ENCODE results near the gene ATP6V0D1.

Gene ATP6V0D1

DNA sequence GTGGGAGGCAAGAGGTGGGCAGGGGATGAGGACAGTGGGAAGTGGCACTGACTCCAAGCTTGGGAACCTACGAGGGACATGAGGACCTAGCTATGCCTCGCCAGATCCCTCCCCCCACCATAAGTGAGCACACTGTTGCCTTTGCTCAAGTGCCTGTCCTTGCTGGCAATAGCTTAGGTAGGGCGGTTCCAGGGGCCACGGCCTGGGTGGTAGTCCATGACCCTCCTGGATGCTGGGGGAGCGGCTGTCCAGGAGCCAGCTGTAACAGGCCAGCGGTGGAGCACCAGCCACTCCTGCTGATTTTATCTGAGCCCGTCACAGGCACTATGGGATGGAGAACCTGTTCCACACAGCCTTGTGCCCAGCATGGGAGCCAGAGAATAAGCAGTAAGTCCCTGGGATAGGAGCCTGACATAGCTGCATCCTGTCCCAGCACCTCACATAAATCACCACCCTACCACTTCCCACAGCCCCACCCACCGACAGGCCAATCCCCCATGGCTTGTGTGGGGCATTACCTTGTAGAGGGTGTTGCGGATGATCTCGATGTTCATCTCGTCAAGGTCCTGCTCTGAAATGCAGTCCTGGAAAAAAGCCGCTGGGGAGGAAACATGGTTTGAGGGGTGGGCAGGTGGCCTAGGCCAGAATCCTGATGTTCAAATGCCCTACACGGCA lies 38.2 kb downstream of the ATP6V0D1 start:
- DNase-seq: no peak

DNA sequence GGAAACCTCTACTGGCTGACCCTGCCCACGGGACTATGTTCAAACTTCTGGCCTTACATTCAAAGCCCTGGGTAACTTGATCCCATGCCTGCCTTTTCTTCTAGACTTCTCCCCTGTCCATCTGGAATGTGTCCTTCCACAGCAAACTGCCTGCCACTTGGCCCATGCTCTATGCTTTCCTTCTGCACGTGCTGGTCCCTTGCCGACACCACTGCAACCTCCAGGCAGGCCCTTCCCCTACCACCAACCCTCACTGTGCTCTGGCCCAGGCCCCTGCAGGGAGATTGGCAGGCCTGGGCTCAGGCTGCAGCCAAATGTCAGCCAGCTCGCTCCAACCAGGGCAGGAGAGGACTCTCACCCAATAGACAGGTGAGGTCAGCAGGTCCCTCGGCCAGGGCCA lies 39.0 kb downstream of the ATP6V0D1 start:
- DNase-seq: no peak

DNA sequence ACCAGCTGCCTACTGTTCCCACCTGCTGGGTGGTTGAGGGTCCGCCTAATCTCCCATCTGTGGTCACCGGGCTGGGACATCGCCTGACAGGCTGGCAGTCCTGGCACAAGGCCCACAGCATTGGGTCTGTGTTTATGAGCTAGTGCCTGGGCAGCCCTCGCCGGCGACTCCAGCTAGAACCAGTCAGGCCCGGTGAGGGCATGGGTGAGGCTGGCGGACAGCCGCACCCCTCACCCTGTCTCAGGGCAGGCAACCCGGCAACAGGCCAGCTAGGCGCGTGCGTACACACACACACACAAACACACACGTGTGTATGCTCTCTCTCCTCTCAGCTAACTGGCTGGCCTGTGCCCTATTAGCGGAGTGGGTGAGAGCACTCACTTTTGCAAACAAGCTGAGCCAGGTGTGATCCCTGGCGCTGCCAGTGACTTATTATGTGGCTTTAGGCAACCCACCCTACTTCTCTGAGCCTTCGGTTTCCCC lies 39.6 kb downstream of the ATP6V0D1 start:
- peak in 1 of 2 experiments; percentile 13 for DNase-seq

DNA sequence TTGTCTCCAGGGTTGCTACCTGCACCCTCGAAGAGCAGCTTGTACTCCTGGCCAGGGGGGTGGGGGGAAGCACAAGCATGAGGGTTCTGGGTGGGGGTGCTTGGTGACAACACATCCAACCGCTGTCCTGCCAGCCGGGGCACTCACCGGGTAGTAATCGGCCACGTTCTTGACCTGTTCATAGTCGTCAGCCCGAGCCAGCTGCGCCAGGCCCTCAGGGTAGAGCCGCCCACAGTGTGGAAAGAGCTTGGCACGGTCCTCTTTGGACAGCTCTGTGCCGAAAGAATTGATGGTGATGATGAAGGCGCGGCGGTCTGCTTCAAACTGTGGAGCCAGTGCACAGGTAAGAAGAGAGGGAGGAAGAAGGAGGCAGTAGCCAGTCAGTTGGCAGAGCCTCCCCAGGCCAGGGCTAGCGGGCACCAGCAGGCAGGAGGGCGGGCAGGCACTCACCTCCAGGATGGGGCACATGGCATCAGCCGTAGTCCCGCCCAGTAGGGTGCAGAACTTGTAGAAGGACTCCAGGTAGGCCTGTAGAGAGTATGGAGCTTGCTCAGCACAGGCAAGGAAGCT lies 42.0 kb downstream of the ATP6V0D1 start:
- no peak for DNase-seq

DNA sequence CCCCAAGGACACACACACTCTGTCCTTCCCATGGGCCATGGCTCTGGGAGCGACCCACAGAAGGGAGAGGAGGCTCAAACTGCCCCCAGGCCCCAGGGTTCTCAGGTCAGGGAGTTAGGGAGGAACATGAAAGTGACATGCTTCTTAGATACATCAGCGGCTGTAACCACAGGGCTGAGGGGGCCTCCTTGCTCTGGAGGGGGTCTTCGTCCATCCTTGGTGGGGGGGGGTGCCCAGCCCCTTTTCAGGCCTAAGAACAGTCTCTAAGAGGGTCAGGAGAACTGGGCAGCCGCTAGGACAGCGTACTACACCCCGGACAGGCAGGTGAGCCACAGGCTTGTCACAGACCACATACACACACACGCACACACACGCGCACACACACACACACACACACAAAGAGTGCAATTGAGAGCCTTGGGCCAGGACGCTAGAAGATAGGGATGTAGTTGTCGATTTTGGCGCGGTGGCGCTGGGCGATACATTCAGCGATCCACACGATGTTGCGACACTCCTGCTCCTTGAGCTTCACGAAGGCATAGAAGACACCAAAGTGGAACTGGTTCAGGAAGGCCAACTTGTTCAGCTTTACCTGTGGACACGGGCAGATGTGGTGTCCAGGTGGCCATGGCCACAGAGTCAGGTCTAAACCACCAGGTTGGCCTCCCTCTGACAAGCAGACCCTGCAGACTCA lies 42.7 kb downstream of the ATP6V0D1 start:
- no peak for DNase-seq

DNA sequence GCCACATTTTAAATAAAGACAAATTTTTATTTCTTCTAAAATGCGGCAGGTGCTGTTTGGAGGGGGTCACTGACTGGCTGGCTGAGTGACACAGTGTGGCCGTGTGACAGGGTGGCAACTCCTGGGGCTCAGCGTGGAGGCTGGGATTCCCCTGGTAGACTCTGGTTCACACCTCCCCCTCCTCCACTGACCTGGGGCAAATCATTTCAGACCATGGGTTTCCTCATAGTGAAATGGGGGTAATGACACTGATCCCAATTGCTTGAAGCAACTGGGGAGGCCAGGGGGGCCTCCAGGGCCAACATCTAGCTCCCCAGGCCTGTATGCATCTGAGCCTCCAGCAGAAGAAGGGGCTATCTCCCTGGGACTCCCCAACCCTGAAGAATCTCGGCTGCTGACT lies 43.4 kb downstream of the ATP6V0D1 start:
- DNase-seq: no peak

DNA sequence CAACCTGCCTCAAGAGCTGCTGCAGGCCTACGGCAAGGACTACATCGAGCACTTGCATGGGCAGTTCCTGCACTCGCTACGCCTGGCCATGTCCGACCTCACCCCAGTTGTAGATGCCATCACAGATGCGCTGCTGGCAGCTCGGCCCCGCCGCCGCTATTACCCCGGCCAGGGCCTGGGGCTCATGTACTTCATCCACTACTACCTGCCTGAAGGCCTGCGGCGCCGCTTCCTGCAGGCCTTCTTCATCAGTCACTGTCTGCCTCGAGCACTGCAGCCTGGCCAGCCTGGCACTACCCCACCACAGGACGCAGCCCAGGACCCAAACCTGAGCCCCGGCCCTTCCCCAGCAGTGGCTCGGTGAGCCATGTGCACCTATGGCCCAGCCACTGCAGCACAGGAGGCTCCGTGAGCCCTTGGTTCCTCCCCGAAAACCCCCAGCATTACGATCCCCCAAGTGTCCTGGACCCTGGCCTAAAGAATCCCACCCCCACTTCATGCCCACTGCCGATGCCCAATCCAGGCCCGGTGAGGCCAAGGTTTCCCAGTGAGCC lies 44.2 kb downstream of the ATP6V0D1 start:
- no peak for DNase-seq

DNA sequence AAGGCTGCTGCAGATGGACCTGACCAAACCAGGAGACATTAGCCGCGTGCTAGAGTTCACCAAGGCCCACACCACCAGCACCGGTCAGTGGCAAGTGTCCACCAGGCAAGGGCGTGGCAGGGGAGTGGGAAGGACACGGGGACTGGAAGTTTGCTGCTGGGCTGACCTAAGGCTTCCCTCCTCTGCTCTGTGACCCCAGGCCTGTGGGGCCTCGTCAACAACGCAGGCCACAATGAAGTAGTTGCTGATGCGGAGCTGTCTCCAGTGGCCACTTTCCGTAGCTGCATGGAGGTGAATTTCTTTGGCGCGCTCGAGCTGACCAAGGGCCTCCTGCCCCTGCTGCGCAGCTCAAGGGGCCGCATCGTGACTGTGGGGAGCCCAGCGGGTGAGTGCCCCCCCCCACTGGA lies 45.2 kb downstream of the ATP6V0D1 start:
- no peak for DNase-seq

DNA sequence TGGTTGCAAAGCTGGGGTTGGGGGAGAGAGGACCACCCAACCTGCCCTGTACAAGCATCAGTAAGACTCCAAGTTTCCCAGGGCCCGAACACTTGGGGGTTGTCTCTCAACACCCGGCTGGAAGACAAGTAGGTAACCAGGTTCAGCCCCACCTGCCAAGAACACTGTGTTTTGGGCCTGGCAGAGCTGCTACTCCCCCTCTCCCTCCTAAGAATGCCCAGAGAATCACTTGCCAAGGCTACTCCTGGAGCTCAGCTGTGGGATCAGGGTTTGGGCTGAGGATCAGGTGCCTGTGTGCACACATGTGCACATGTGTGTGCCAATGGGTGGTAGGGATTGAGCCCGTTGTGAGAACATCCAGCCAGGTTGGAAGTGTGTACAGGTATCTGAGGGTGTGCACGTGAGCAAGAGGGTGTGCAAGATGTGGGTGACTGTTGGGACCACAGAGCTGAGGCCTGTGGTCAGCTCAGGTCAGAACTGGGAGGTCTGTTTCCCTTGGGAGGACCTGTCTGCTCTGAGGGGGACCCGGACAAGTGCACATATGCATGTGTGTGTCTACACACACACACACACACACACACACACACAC lies 47.7 kb downstream of the ATP6V0D1 start:
- DNase-seq: no peak

DNA sequence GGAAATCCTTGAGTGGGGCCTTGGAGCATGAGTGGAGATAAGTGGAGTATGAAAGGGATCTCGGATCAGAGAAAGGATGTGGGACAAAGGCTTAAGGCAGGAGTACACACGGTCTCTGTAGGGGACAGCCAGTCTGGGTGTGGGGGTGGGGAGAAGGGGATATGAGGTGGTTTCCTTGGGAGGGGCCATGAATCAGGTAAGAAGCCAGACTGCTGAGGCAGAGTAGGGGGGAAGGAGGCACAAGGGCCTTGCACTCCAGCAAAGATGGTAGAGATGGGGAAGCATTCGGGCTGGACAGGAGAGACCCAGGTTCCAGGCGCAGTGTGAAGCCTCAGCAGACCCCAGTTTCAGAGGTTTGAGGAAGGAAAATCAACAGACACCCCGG lies 48.5 kb downstream of the ATP6V0D1 start:
- DNase-seq: no peak

DNA sequence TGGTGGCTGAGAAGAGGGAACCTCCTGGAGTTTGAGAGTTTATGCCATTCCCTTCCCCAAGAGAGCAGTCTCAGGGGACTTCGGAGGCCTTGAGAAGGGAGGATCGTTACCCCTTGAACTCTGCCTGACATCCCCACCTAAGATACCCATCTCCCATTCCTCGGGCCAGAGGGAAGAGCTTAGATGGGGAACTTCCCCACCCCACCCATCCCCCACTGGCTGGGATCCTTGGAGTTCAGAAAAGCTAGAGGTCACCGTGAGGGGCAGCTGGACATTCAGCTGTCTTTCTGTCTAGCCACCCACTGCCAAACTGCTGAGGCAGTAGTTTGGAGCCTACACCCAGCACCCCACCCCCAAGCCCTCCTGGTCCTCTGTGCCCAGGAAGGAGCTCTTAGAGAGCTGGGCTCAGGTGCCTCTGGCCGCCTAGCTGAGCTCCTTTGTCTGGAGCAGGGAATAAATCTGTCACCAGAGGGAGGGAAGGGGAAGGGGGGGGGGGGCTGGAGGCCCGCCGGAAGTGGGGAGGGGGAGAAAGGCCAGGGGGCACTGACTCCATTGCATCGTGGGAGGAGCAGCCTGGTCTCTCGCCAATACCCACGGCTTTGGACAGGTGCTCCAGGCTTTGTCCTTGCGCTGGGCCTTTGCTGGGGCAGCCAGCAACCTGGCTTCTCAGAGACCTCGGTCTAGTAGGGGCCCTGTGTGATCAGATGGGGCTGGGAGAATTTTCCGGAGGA lies 49.0 kb downstream of the ATP6V0D1 start:
- DNase-seq: no peak

DNA sequence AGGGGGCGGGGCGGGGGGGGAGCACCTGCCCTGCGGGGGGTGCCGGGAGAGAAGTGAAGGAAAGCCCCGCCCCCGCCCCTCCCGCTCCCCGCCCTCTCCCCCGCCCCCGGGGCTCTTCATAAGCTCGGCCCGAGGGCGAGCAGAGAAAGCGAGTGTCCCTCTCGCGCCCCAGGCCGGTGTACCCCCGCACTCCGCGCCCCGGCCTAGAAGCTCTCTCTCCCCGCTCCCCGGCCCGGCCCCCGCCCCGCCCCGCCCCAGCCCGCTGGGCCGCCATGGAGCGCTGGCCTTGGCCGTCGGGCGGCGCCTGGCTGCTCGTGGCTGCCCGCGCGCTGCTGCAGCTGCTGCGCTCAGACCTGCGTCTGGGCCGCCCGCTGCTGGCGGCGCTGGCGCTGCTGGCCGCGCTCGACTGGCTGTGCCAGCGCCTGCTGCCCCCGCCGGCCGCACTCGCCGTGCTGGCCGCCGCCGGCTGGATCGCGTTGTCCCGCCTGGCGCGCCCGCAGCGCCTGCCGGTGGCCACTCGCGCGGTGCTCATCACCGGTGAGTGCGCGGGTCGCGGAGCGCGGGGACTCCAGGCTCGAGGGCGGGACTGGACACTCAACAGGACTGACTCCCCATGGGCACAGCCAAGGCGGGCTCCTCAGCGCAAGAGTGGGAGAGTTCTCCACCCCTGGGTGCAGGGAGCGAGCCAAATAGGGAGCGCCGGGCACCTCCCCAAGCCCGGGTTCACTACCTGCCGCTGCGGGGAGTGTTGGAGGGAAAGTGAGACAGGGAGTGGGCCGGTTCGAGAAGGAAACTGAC lies 49.8 kb downstream of the ATP6V0D1 start, which contains the start of gene HSD11B2:
Gene HSD11B2 (plus strand): TSS at position 145 of the 798 bp plus-strand sequence. CDS start 128 bp downstream, at position 273.
- peak in 1 of 2 experiments; percentile 62 for DNase-seq

DNA sequence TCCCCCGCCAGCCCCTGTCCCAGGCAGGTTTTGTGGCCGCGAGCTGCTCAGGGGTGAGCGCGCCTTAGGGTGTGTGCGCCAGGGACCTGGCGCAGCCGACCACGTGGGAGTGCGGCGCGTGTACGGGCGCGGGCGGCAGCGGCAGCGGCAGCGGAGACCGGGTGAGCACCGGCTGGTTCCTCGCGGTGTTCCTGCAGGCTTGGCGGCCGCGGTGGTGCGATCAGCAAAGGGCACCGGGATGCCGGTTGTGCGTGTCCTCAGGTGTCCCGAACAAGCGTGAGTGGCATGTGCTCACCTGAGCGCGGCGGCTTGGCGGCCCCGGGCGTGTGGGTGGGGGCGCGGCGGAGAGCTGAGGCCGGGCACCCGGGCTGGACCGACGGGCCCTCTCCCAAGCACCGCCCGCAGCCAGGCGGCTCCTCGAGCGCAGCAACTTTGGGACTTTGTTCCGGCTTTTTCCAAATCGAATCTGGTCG lies 50.4 kb downstream of the ATP6V0D1 start:
- no peak for DNase-seq

DNA sequence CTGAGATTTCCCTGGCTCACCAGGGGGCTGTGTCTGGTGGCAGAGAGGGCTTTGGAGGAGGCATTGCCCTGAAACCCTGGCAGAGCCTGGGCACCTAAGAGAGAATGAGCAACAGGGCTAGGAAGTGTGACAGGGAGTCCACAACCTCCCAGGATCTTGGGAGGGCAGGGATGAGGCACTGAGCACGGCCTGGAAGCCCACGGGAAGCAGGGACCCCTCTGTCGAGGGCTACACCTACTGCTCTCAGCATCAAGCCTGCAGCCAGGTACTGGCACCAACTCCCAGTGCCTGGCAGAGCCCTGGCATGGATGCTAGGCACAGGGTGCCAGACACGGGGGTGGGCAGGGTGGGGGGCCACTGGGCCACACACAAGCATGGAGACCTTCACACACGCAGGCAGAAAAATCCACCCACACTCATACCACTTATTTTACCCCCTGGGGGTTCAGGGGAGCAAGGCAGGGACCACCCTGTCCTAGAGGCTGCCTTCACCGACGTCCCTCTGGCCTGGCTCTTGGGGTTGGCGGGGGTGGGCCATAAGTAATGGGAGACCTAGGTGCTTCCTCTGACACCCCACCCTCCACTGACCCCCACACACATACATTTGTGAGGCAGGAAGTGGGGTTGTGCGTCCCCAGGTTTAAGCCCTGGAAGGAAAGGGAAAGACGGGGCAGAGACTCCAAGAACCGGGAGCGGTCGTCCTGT lies 51.0 kb downstream of the ATP6V0D1 start:
- DNase-seq: no peak

DNA sequence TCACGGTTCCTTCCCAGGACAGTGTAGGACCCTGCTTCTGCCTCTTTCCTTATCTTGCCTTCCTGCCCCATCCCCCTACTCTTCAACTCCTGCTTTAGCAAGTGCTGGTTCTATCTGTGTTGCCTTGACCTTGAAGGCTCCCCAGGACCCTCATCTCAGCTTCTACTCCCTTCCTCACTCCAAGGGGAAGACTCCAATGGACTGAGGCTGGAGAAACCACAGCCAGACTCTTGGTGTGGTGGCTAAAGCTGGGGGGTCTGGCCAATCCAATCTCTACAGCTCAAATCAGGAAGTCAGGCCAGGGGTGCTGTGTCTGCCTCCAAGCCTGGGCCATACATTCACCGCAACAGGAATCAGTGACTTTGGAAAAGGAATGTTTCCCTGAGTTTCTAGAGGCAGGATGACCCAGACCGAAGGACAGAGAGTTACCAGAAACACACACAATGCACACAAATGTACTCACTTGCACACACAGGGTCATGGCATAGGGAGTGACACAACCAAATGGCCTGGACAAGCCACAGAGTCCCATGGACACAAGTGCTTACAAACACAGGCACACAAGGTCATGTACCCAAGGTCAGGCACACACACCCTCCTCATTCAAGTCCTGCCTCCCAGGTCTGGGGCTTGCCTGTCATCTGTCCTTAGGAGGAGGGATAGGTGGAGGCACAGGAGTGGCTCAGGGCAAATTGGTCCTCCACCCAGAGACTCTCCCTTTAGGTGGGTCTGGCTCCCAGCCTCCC lies 51.7 kb downstream of the ATP6V0D1 start:
- no peak for DNase-seq

DNA sequence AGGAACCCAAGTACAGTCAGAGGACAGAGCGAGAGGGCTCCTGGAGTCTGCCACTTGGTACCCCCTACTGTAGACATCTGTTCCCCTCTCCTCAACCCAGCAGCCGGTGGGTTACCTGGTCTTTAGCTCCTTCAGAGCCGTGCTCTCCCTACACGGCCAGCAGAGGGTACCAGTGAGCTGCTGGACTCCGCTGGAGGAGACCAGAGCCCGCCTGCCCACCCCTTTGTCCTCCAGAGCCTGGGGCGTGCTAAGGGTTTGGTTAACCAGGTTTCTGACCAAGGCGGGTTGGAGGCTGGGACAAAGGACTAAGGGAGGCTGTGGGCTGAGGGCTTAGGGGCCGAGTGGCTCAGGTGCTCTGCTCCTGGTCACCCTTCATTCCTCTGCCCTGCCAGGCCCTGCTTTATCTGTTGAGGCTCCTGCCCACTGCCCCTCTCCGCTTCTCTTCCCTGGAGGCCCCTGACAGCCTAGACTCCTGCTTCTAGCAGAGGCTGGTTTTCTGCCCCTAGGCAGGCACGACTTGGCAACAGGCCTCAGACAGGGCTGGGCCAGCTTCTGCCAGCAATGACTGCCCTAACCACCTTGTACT lies 52.7 kb downstream of the ATP6V0D1 start:
- peak in 1 of 2 experiments; percentile 11 for DNase-seq

DNA sequence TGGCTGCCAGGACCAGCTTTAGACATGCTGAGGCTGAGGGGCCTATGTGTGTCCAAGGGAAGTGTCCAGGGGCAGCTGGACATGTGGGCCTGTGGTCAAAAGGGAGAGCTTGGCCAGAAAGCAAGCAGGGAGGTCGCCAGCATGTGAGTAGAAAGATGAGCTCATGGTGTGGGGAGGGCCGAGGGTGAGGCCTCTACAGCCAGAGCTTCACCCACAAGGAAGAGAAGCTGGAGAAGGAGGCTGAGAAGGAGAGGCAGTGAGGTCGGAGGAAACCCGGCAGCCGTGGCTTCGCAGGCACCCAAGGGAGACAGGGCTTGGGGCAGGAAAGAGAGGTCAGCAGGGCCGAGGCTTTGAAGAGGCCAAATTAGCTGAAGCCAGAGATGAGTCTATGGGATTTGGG lies 54.0 kb downstream of the ATP6V0D1 start:
- DNase-seq: no peak

DNA sequence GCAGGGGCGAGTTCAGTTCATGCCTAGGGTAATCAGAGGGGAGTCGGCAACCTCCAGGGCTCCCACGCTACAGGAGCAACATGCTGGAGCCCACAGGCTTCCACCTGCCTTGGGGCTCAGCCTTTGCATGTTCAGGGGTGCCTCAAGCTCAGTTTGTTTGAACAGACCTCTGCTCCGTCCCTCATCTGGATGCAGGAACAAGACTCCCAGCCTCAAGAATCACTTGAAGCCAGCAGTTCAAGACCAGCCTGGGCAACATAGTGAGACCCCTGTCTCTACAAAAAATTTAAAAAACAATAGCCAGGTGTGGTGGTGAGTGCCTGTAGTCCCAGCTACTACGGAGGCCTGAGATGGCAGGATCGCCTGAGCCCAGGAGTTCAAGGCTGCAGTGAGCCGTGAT lies 54.9 kb downstream of the ATP6V0D1 start:
- DNase-seq: no peak

DNA sequence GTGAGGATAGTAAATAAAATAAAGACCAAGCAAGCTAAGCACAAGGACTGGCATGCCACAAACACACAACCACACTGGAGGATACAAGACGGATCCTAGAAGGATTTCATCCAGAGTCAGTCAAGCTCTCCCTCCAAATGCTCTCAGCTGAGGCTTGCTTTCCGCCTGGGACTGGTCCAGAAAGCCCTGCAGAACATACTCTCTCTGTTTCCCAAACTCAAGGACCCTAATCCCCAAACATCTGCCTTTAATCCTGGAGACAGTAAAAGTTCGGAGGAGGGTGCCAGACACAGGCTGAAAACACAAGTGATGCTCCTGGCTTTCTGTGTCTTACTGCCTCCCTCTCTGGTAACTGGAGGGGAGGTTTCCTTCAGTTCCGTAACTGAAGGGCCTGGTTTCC lies 55.4 kb downstream of the ATP6V0D1 start:
- no peak for DNase-seq

DNA sequence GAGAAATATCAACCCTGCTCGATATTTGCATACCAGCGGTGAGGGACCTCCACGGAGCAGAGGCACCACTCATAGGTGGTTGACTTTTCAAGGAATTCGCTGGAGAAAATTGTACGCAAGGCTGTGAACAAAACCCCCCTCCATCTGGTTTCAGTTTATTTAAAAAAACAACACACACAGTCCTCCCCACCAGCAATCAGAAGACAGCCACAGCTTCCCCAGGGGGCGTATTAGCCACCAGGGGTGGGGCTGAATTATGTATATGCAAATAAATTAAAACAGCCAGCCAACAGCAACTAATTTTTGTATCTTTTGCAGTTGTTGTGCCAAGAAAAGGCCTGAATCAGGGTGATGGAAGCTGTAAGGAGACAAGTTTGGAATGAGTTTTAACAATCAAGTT lies 55.9 kb downstream of the ATP6V0D1 start:
- DNase-seq: no peak
